NCI-H2196 treated with DMSO at 0.1 percent for 48 hours (cell line): ENCODE data around the gene MAST1.
"Not testable (repeated sequence)": the region's sequence is repeated elsewhere in the genome, so short reads cannot be mapped to it uniquely, and the experiment has no call there.

Source experiments
- DNase-seq: peaks from one replicate; lab custom pipeline; 2025; ENCODE audit not compliant: unreplicated experiment; lab: John Stamatoyannopoulos, UW

Gene MAST1

GRCh38 chr19:12800923-12801465, 37.3 kb upstream of the MAST1 start:
- DNase-seq, result no peak

DNA sequence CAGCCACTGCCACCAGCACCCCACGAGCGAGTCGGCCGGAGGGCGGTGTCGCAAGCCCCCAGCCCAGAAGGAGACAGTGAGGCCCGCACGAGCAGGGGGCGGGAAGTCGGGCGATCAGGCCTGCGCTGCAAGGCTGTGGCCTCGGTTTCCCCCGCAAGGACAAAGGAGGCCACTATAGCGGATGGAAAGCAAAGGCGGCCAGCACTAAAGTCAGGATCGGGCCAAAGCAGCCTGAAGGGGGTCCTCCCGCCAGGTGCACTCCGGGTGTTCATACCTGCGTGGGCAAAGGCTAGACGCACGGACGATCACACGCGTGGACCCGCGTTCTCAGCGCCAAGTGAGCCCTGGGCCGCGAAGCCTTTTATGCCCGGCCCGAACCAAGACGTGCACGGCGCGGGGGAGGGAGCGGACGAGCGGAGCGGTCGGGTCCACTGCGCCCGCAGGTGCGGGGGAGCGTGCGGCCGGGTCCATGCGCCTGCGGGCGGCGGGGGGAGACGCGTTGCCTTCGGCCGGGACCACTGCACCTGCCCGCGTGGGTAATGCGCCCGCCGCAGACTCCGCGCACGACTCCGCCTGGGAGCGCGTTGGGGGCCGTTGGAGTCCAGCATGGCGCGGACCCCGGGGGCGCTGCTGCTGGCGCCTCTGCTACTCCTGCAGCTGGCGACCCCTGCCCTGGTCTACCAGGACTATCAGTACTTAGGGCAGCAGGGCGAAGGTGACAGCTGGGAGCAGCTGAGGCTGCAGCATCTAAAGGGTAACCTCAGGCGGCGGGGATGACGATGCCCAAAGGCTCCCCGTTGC, 36.6 kb upstream of the MAST1 start, which contains the start of the genes PRDX2 and THSD8:
PRDX2 (minus strand) TSS at position 335 of the 801 bp plus-strand sequence. CDS start 539 bp downstream, outside the sequence.
THSD8 (plus strand) TSS at position 604 of the 801 bp plus-strand sequence; CDS start at position 607, 3 bp downstream.
- peak; percentile 54 for DNase-seq

DNA sequence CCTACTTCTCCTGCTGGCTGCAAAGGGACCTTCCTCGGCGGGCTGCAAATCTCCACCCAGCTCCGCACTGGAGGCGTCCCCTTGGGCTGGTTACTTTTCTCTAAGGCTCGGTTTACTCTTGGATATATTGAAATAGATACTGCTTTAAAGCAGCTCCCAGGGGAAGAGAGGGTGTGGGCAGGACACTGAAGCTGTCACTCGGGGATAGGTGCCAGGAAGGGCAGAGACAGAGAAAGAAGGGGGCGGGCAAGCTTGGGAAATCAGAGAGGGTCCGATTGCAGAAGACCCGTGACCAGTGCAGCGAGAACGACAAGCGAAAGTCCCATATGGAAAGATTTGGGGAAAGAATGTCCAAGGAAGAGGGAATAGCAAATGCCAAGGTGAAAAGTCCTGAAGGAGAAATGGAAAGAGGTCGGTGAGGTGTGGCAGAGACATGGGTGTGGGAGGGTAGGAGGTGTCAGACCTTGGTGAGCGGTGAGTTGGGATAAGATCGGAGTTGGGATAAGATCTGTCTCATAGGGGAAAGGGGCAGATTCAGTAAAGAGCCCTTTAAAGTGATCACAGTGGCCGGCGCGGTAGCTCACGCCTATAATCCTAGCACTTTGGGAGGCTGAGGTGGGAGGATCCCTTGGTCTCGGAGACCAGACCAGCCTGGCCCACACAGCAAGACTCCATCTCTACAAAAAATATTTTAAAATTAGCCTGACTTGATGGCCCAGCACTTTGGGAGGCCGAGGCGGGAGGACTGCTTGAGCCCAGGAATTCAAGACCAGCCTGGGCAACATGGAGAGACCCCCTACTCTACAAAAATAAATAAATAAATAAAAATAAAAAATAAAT, 35.8 kb upstream of the MAST1 start:
- DNase-seq, result no peak

DNA sequence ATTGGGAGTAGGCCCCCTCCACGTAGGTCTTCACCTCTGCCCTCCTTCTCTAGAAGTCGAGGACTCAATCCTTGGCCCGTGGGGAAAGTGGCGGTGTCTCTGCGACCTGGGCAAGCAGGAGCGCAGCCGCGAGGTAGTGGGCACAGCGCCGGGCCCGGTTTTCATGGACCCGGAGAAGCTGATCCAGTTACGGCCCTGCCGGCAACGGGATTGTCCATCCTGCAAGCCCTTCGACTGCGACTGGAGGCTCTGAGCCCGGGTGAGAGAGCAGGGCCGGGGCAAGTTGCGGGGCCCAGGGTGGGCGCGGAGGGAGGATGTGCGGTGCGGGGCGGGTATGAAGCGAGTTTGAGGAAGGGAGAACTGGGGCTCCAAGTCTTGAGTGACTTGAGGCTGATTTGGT, 34.3 kb upstream of the MAST1 start:
- no peak for DNase-seq

DNA sequence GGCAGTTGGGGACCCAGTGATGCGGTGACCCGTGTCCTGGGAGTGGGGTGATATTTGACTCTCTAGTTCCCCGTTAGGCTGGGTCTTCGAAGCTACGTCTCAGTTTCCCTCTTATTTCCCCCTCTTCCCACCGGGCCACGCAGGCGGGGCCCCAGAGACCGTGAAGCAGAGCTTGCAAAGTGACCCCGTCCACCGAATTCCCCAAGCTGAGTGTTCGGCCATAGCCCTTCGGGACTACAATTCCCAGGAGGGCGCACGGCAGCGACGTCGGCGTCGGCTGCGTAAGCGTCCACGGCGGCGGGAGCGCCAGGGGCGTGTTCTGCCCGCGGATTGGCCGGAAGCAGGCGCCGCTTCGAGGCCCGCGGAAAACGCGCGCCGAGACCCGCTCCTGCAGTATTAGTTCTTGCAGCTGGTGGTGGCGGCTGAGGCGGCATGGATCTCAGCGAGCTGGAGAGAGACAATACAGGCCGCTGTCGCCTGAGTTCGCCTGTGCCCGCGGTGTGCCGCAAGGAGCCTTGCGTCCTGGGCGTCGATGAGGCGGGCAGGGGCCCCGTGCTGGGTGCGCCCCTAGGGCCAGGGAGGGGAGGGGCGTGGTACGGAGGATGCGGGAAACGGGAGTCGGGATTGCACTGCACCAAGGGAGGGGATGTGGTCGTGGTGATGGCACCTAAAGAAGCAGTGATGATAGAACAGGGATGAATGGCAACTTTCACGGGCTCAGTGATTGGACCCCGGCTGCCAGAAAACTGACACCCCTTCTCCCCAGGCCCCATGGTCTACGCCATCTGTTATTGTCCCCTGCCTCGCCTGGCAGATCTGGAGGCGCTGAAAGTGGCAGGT, 31.9 kb upstream of the MAST1 start, which contains the start of gene RNASEH2A:
RNASEH2A (plus strand) TSS at position 343 of the 840 bp plus-strand sequence; CDS start at position 433, 90 bp downstream.
- peak; percentile 85 for DNase-seq

GRCh38 chr19:12815088-12815487, 23.2 kb upstream of the MAST1 start:
- DNase-seq, result no peak

DNA sequence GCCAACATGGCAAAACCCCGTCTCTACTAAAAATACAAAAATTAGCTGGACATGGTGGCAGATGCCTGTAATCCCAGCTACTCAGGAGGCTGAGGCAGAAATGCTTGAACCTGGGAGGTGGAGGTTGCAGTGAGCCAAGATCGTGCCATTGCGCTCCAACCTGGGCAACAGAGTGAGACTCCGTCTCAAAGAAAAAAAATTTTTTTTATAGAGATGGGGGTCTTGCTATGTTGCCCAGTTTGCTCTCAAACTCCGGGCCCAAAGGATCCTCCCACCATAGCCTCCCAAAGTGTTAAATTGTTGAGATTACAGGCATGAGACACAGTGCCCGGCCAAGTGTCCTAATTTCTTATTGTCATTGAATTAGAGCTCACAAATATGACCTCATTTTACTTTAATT, 21.1 kb upstream of the MAST1 start:
- DNase-seq, result not testable (repeated sequence)

GRCh38 chr19:12817810-12818209, 20.5 kb upstream of the MAST1 start:
- DNase-seq, result not testable (repeated sequence)

DNA sequence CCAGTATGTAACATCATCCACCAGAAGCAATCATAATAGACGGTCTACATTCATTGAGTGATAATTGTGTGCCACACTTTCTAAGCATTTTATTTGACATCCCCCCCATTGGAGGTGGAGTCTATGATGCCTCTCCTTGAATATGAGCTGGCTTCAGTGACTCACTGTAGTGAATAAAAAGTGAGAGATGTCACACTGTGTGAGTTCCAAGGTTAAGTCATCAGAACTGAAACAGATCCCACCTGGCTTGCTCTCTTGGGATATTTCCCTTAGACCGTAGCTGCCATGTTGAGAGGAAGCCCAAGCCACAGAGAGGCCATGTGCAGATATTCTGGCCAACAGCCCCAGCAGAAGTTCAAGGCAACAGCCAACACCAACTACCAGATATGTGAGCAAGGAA, 16.6 kb upstream of the MAST1 start:
- no peak for DNase-seq

GRCh38 chr19:12825254-12826131, 12.8 kb upstream of the MAST1 start:
- no peak for DNase-seq

DNA sequence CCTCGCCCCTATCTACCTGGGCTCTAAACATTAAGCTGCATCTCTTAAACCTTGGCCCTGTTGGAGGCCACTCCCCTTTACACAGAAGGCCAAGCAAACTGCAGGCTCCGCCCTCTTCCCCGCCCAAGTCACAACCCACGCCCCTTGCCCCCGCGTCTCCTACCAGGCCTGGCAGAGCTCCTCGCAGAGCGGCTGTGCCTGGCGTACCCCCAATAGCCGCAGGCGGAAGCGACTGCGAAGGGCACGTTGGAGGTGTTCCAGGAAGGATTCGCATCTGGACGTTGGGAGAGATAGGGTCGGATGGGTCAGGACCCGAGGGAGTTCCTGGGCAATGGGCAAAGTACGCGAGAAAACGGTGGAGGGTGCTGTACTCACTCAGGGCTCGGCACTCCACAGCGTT, 9.8 kb upstream of the MAST1 start:
- peak; percentile 73 for DNase-seq

DNA sequence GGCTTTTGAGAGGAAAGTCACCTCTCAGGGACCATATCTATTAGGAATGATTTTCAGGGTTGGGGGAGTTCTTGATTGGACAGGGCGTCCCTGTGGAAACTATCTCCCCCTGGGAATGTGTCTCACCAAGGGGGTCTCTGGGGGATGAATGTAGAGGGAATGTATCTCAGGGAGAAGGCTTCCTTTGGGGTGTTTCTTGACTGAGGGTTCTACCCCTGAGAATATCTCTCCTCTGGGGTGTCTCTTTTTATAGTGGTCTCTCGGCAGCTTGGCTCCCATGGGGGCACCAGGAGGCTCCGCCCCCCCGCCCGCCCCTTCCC, 4.9 kb upstream of the MAST1 start:
- DNase-seq, result no peak

DNA sequence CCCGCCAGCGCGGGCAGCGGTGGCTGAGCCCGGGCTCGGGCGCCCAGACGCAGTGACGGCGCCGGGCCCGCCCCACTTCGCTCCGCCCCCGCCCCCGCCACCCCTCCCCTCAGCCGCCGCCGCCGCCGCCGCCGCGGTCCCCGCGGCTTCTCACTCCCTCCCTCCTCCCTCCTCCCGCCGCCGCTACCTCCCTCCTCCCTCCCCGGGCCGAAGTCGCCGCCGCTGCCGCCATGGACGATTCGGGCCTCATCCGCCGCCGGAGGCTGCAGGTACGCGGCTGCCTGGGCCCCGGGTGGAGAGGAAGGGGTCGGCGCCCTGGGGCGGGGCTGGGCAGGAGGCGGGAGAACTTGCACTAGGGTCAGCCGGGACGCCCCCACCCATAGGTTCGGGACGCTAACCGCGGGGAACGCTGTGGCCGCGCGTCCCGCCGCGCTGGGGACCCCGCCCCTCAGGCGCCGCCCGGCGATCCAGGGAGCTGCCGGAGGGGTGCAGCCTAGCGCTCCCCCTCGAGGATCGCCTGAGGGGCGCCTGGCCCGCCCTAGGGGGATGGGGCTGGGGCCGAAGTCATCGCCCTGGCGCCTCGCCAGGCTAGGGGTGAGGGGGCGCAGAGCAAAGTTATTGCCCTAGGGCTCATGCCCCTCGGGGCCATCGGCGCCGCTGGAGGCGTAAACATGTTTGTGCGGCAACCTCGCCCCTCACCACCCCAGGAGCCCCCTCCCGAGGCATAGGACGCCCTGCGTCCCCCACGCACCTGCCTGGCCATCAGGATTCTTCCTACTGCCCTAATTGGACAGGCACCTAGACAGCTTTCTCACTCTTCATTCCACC, 4.4 kb upstream of the MAST1 start:
- DNase-seq, result peak; percentile 36

- peak; percentile 42 for DNase-seq
These were observed 3.8 kb upstream of the MAST1 start, which contains the start of gene RTBDN for GRCh38 chr19:12834566-12834943. RTBDN (minus strand) TSS chr19:12834579; CDS start chr19:12829979, 4,600 bp downstream.

- peak; percentile 71 for DNase-seq
These were observed 3.1 kb upstream of the MAST1 start for GRCh38 chr19:12834976-12835757.

DNA sequence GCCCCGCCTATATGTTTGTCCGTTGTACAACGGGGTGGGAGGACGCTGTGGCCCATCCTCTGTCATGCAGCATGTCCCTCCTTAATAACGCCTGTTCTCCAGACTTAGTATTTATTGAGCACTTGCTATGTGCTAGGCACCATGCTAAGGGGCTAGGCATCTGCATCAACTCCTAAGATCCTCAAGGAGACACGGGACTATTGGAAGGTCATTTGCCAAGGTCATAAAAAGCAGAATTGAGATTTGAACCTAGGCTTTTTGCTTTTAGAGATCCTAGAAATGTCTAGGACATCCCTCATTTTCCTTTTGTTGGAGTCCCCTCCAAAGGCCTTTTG, 1.8 kb upstream of the MAST1 start:
- DNase-seq, result no peak

DNA sequence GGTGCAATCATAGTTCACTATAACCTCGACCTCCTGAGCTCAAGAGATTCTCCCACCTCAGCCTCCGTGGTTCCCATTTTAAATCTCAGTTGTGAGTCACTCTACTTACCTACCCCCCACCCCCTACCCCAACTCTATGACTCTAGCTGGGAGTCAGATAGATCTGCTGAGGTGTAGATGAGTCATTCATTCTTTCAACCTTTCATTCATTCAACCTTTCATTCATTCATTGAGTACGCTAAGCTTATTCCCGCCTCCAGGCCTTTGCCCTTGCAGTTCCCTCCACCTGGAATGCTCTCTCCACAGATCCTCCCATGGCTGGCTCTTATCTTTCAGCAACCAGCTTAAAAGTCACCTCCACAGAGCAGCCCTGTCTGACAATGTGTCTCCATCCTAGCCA, 1.1 kb upstream of the MAST1 start:
- no peak for DNase-seq
